HUES48 (cell line): ENCODE results near the gene ZNF487.
"Not testable (repeated sequence)": the region's sequence is repeated elsewhere in the genome, so short reads cannot be mapped to it uniquely, and the experiment has no call there.

Experiments used
- H3K27ac ChIP-seq: one replicate; pipeline ENCODE4 v1.7.0; 2013; ENCODE audit warnings: low read depth, low read length, inconsistent platforms
- H3K27me3 ChIP-seq: 2 replicates; pipeline ENCODE4 v1.6.1; 2013; ENCODE audit warnings: mild to moderate bottlenecking, low read length; ENCODE audit not compliant: control insufficient read depth, insufficient read depth
- H3K36me3 ChIP-seq: 2 replicates; pipeline ENCODE4 v1.6.1; 2013; ENCODE audit warnings: low read length; ENCODE audit not compliant: control insufficient read depth, insufficient read depth
- H3K4me1 ChIP-seq: 2 replicates; pipeline ENCODE4 v1.6.1; 2013; ENCODE audit warnings: mild to moderate bottlenecking, low read length; ENCODE audit not compliant: control insufficient read depth, insufficient read depth
- H3K4me3 ChIP-seq: 2 replicates; pipeline ENCODE4 v1.5.1; 2013; ENCODE audit warnings: mild to moderate bottlenecking, low read depth, low read length
- H3K9ac ChIP-seq: 2 replicates; pipeline ENCODE4 v1.6.1; 2013; ENCODE audit warnings: mild to moderate bottlenecking, low read depth, low read length, moderate library complexity
- H3K9me3 ChIP-seq: 2 replicates; pipeline ENCODE4 v1.6.1; 2013; ENCODE audit warnings: low read length; ENCODE audit not compliant: control insufficient read depth, insufficient read depth

The ZNF487 gene

DNA sequence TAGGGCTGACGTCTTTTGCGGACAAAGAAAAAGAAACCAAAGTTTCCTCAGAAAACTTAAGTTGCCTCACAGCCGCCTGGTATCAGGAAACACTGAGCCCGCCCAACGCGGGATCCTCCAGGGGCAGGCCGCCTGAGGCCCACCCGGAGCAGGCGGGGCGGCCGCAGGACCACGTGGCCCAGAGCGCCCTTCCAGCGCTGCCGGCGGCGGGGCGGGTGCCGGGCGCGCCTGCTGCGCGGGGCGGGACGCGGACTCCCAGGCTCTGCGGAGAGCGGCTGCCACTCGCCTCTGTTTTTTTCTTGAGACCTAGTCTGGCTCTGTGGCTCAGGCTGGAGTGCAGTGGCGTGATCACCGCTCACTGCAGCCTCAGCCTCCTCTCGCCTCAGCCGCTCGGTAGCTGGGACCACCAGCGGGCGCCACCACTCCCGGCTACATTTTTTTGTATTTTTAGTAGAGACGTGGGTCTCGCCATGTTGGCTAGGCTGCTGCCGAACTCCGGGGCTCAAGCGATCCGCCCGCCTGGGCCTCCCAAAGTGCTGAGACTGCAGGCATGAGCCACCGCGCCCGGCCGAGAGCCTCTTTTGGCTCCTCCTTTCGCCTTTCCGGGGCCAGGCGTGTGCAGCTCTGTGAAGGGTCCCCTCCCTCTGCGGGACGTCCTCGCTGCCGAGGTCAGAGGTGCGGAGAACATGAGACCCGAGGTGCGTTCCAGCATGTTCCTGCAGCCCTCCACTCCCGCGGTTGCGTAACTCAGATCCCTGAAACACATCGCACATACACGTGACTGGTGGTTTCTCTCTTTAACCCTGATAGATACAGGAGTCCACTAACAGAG, 16.3 kb upstream of the ZNF487 start:
- Histone ChIP-seq H3K9me3 (no peaks in the 10 kb centered on the region), H3K4me3 (peak overlapping the region; percentile 57), H3K27me3 (peaks cover 9% of the 10 kb centered on the region), H3K36me3 (no peaks in the 10 kb centered on the region), H3K4me1 (peaks cover 3% of the 10 kb centered on the region; the same call in 1 of the 2 replicates), H3K27ac (peak overlapping the region; percentile 67), H3K9ac (peak overlapping the region; percentile 66)

- peak overlapping the region; percentile 57 for H3K4me3 ChIP-seq
- no peak overlapping the region for H3K27ac ChIP-seq
- no peaks in the 10 kb centered on the region for H3K36me3 ChIP-seq
- 0 out of 2 replicates have a peak overlapping the region, but pooled peaks have one; percentile 66 for H3K9ac ChIP-seq
- H3K4me1 ChIP-seq: peaks cover 3% of the 10 kb centered on the region; the same call in 1 of the 2 replicates
- no peaks in the 10 kb centered on the region for H3K9me3 ChIP-seq
- peaks cover 9% of the 10 kb centered on the region for H3K27me3 ChIP-seq
Observed at GRCh38 chr10:43421201-43421507, 15.8 kb upstream of the ZNF487 start.

DNA sequence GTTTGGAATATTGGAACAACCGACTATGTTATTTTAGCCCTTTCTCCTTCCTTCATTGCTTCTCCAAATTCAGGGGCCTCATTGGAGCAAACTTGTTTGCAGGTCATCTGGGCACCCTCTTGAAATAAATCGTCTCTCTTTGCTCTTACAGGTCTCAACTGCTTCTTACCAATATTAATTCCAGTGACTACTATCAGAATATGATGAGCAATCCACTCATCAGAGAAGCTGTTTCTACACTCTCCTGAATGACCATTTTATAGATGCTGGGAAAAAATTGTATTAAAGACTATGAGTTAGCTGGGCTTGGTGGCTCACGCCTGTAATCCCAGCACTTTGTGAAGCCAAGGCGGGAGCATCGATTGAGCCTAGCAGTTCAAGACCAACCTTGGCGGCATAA, 15.4 kb upstream of the ZNF487 start:
- Histone ChIP-seq H3K4me3 (no peak overlapping the region), H3K9ac (no peak overlapping the region), H3K27ac (no peak overlapping the region), H3K4me1 (peaks cover 3% of the 10 kb centered on the region; the same call in 1 of the 2 replicates), H3K9me3 (no peaks in the 10 kb centered on the region), H3K36me3 (no peaks in the 10 kb centered on the region), H3K27me3 (peaks cover 9% of the 10 kb centered on the region)

GRCh38 chr10:43421944-43422343, 15.0 kb upstream of the ZNF487 start:
- not testable (repeated sequence) for H3K4me1 ChIP-seq, H3K9ac ChIP-seq, H3K9me3 ChIP-seq, H3K27me3 ChIP-seq, H3K4me3 ChIP-seq, H3K27ac ChIP-seq, H3K36me3 ChIP-seq

DNA sequence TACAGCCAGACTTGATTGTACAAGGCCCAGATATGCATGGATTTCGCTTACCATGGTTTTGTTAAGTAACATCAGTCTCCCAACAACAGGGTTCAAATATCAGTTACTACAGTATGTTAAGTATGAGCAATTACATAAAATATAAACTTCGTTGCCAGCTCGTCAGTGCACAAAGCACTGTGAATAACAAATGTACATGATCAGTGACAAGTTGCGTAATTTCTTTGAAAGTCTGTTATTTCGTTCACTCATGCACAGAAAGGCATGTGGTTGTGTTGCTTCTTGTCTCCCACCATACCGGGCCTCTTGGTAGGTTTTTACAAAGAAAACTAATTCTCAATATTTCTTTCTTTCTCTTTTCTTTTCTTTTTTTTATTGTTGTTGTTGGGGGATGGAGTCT, 12.5 kb upstream of the ZNF487 start:
- Histone ChIP-seq H3K4me3 (no peak overlapping the region), H3K36me3 (no peaks in the 10 kb centered on the region), H3K4me1 (peaks cover 3% of the 10 kb centered on the region; the same call in 1 of the 2 replicates), H3K27ac (no peak overlapping the region), H3K27me3 (peaks cover 9% of the 10 kb centered on the region), H3K9me3 (no peaks in the 10 kb centered on the region), H3K9ac (no peak overlapping the region)

DNA sequence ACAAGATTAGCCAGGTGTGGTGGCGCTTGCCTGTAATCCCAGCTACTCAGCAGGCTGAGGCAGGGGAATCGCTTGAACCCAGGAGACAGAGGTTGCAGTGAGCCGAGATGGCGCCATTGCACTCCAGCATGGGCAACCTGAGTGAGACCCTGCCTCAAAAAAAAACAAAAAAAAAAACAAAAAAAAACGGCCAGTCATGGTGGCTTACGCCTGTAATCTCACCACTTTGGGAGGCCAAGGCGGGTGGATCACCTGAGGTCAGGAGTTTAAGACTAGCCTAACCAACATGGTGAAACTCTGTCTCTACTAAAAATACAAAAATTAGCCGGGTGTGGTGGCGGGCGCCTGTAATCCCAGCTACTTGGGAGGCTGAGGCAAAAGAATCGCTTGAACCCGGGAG, 10.4 kb upstream of the ZNF487 start:
- H3K4me3 ChIP-seq, H3K27me3 ChIP-seq, H3K36me3 ChIP-seq, H3K4me1 ChIP-seq, H3K27ac ChIP-seq, H3K9me3 ChIP-seq, H3K9ac ChIP-seq: not testable (repeated sequence)

DNA sequence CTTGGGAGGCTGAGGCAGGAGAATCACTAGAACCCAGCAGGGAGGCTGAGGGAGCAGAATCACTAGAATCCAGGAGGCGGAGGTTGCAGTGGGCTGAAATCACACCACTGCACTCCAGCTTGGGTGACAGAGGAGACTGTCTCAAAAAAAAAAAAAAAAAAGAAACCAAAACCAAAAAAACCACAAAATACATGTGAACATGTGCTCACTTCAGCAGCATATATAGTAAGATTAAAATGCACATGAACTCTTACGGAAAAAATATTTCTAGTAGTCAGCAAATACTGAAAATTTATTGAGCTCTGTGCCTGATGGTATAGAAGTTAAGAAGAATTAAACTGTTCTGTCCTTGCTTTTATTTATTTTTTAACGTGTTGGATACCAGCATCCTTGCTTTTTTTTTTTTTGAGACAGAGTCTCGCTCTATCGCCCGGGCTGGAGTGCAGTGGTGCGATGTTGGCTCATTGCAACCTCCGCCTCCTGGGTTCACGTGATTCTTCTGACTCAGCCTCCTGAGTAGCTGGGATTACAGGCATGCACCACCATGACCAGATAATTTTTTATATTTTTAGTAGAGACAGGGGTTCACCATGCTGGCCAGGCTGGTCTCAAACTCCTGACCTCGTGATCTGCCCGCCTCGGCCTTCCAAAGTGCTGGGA, 9.6 kb upstream of the ZNF487 start:
- Histone ChIP-seq H3K27ac (no peak overlapping the region), H3K27me3 (no peaks in the 10 kb centered on the region), H3K4me1 (no peaks in the 10 kb centered on the region), H3K9ac (no peak overlapping the region), H3K4me3 (no peak overlapping the region), H3K36me3 (no peaks in the 10 kb centered on the region), H3K9me3 (no peaks in the 10 kb centered on the region)

GRCh38 chr10:43430926-43431663, 5.8 kb upstream of the ZNF487 start:
- H3K4me1 ChIP-seq: no peaks in the 10 kb centered on the region
- no peak overlapping the region for H3K4me3 ChIP-seq
- H3K9ac ChIP-seq: no peak overlapping the region
- no peak overlapping the region for H3K27ac ChIP-seq
- no peaks in the 10 kb centered on the region for H3K36me3 ChIP-seq
- no peaks in the 10 kb centered on the region for H3K9me3 ChIP-seq
- H3K27me3 ChIP-seq: no peaks in the 10 kb centered on the region

- no peaks in the 10 kb centered on the region for H3K9me3 ChIP-seq
- no peaks in the 10 kb centered on the region for H3K27me3 ChIP-seq
- no peaks in the 10 kb centered on the region for H3K4me1 ChIP-seq
- no peaks in the 10 kb centered on the region for H3K36me3 ChIP-seq
- peak overlapping the region; percentile 98 for H3K27ac ChIP-seq
- peak overlapping the region; percentile 95 for H3K4me3 ChIP-seq
- H3K9ac ChIP-seq: peak overlapping the region; percentile 94
Observed at GRCh38 chr10:43437141-43437870, 395 bp downstream of the ZNF487 start.

- H3K27ac ChIP-seq: no peak overlapping the region
- H3K9ac ChIP-seq: no peak overlapping the region
- H3K4me1 ChIP-seq: no peaks in the 10 kb centered on the region
- no peaks in the 10 kb centered on the region for H3K36me3 ChIP-seq
- H3K9me3 ChIP-seq: 0 out of 2 replicates have a peak, but pooled peaks cover 5% of the 10 kb centered on the region
- H3K27me3 ChIP-seq: no peaks in the 10 kb centered on the region
- no peak overlapping the region for H3K4me3 ChIP-seq
Observed at GRCh38 chr10:43440463-43441134, 3.7 kb downstream of the ZNF487 start.
